NB4 (cell line): ENCODE results near the gene SAYSD1.

Experiments
- MYC ChIP-seq: IDR thresholded peaks from 2 replicates; pipeline ENCODE4 v1.6.1; 2011; ENCODE audit warnings: low read depth, low read length
- POLR2A ChIP-seq: IDR thresholded peaks from 2 replicates; pipeline ENCODE4 v1.6.1; 2011; ENCODE audit warnings: mild to moderate bottlenecking; ENCODE audit not compliant: insufficient read length; ENCODE audit errors: extremely low read depth
- TF ChIP-seq, protein P1 (sequence below): IDR thresholded peaks from one replicate; pipeline ENCODE4 v1.5.1; 2012; ENCODE audit warnings: low read depth, low read length
- TF ChIP-seq, protein P2 (sequence below): IDR thresholded peaks from 2 replicates; pipeline ENCODE4 v1.6.1; 2011; ENCODE audit warnings: low read depth, low read length

DNA sequence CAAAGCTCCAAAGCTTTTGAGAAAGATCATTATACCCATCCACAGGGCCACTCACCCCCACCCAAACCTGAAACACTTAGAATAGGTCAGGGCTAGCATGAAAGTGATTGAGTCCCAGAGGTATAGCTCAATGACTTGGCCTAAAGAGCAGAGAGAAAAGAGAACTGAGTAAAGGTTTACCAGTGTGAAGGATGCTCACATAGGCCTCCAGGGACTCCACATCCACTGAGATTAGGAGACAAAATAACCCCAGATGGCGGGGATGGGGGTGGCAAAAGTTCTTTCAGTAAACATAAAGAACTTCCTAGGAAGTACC lies 12.2 kb downstream of the SAYSD1 start:
- TF ChIP-seq POLR2A (no peak), MYC (no peak)
- TF ChIP-seq, protein P1, sequence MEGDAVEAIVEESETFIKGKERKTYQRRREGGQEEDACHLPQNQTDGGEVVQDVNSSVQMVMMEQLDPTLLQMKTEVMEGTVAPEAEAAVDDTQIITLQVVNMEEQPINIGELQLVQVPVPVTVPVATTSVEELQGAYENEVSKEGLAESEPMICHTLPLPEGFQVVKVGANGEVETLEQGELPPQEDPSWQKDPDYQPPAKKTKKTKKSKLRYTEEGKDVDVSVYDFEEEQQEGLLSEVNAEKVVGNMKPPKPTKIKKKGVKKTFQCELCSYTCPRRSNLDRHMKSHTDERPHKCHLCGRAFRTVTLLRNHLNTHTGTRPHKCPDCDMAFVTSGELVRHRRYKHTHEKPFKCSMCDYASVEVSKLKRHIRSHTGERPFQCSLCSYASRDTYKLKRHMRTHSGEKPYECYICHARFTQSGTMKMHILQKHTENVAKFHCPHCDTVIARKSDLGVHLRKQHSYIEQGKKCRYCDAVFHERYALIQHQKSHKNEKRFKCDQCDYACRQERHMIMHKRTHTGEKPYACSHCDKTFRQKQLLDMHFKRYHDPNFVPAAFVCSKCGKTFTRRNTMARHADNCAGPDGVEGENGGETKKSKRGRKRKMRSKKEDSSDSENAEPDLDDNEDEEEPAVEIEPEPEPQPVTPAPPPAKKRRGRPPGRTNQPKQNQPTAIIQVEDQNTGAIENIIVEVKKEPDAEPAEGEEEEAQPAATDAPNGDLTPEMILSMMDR = no peak
- TF ChIP-seq, protein P2, sequence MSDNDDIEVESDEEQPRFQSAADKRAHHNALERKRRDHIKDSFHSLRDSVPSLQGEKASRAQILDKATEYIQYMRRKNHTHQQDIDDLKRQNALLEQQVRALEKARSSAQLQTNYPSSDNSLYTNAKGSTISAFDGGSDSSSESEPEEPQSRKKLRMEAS = no peak
